ENCODE data around the gene BUB1B. TPM values are rescaled to one million over a fixed set of nuclear protein-coding genes. Genes with fewer than 3 reads are reported as not detected.

BUB1B gene
- total RNA-seq, 1 donor from 2014 or later = 11.4 TPM

DNA sequence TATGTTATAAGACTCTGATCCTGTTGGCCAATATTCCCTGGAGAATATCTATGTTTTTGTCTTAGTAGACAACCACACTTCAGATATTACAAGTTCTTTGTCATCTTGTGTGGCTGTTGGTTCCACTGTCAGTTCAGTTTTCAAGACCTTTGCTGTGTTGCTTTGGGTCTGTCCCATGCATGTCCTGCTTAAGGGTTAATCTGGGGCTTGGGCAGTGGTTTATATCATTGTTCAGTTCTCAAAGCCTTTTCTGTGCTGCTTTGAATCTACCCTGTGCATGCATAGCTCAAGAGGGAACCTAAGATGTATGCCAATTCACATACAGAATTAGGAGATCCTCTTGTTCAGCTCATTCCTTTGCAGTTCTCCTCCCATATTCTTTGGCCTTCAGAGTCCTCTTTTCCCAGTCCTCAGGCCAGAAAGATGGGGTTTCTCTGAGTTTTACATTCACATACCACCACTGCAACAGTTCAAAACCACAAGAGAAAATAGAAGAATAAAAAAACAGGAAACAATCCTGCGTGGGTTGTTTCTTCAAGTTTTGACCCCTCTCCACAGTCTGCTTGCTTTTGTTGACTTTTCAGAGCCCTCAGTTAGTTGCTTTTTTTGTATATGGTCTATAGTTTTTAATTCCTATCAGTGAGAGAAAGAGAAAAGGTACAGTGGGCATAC is 21.6 kb downstream of the BUB1B start:
- FAIRE-seq = no peak

GRCh38 chr15:40183636-40184463 is 23.0 kb downstream of the BUB1B start:
- DNase-seq (ENCODE audit: low spot score in 2 of 2) (no peak), FAIRE-seq (no peak)

More for the DNA sequence above, 21.6 kb downstream of the BUB1B start:
- no peak for DNase-seq (ENCODE audit: low spot score in 2 of 2)

- DNase-seq (ENCODE audit: low spot score in 2 of 2) (no peak), FAIRE-seq (no peak)
Measured at GRCh38 chr15:40190591-40190990, 29.7 kb downstream of the BUB1B start.

GRCh38 chr15:40192942-40193341 is 32.1 kb downstream of the BUB1B start:
- FAIRE-seq = no peak
- DNase-seq (ENCODE audit: low spot score in 2 of 2) = no peak

- FAIRE-seq = no peak
- DNase-seq (ENCODE audit: low spot score in 2 of 2) = no peak
Measured at GRCh38 chr15:40197434-40197833, 36.6 kb downstream of the BUB1B start.

DNA sequence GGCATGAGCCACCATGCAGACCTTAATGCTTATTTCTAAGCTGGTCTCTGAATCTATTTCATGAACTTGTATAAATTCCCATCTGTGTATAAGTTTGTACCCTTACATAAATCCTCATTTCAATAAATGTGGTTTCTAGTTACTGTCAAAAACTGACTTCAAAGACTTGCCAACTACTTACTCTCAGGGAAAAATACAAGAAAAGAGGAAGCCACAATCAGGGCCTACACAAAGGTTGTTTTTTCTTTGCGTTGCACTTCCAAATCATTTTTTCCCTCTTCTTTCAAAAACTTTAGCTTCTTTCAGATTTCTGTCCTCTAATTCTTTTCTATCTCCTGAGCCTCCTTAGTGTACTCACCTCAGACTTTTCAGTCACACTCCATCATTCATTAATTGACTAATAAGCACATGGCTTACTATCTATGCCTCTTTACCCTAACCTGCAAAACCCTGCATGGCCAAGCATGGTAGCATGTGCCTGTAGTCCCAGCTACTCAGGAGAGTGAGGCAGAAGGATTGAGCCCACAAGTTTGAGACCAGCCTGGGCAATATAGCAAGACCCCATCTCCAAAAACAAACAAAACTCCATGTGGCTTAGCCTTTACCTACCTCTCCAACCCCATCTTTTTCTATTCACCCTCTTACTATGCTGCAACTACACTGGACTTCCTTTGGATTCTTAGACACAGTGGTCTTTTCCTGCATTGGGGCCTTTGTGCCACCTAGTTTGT is 37.7 kb downstream of the BUB1B start:
- no peak for DNase-seq (ENCODE audit: low spot score in 2 of 2)
- FAIRE-seq = no peak

GRCh38 chr15:40204100-40204499 is 43.2 kb downstream of the BUB1B start:
- no peak for DNase-seq (ENCODE audit: low spot score in 2 of 2)
- FAIRE-seq = no peak

DNA sequence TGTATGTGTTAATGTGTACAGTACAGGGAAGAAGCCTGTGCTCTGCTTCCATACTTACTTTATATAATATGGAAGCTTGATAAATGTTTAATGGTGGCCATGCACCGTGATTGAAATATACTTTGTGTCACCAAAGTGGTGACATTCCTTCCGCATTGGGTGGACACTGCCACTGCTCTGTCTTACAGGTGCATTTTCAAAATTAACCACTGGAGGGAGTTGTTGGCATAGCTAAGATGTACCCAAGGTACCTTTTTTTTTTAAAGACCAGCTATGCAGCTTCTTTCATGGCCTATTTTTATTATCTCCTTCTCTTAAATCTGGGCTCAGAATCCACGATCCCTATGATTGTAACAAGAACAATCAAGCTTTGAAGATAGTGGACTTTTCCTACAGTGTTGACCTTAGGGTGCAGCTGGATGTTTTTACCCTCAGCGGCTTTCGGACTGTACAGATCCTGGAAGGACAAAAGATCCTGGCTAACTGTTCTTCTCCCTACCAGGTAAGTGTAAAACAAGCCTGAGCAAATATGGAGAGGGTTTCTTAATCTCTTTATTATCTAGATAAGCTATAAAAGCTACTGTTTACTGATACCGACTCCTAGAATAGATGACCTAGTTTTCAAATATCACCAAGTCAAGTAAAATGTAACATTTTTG is 56.4 kb downstream of the BUB1B start:
- FAIRE-seq = peak; percentile 45

GRCh38 chr15:40219801-40220200 is 58.9 kb downstream of the BUB1B start:
- FAIRE-seq (no peak), DNase-seq (ENCODE audit: low spot score in 2 of 2) (no peak)

More for the DNA sequence above, 56.4 kb downstream of the BUB1B start:
- peak in 1 of 2 donors; percentile 46 for DNase-seq (ENCODE audit: low spot score in 2 of 2)

- DNase-seq (ENCODE audit: low spot score in 2 of 2) (no peak), FAIRE-seq (no peak)
Measured at GRCh38 chr15:40222131-40222530, 61.3 kb downstream of the BUB1B start.

GRCh38 chr15:40226736-40227135 is 65.9 kb downstream of the BUB1B start:
- DNase-seq (ENCODE audit: low spot score in 2 of 2) (no peak), FAIRE-seq (no peak)

GRCh38 chr15:40229316-40229715 is 68.4 kb downstream of the BUB1B start:
- DNase-seq (ENCODE audit: low spot score in 2 of 2) (no peak), FAIRE-seq (no peak)

- no peak for FAIRE-seq
Measured at GRCh38 chr15:40229956-40230355, 69.1 kb downstream of the BUB1B start.

GRCh38 chr15:40232625-40233070 is 71.8 kb downstream of the BUB1B start:
- no peak for DNase-seq (ENCODE audit: low spot score in 2 of 2)
- no peak for FAIRE-seq

More at GRCh38 chr15:40229956-40230355, 69.1 kb downstream of the BUB1B start:
- no peak for DNase-seq (ENCODE audit: low spot score in 2 of 2)

GRCh38 chr15:40233727-40234577 is 73.1 kb downstream of the BUB1B start:
- DNase-seq (ENCODE audit: low spot score in 2 of 2) (no peak), FAIRE-seq (no peak)

DNA sequence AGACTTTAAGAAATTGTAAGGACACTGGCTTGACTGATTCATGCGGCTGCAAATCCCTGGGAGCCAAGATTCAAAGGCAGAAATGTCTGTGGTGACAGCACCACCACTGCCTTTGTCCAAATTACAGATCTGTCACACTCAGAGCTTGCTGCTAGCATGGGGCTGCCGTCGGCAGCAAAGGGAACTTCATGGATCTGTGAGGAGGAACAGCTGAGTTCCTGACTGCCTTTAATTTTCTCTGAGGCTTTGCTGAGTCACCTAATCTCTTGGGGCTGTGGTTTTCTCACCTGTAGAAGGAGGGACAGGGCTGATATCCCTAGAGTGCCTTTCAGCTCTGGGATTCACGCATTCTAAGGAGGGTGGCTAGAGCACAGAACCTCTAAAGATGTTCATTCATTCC is 73.9 kb downstream of the BUB1B start:
- no peak for FAIRE-seq
- no peak for DNase-seq (ENCODE audit: low spot score in 2 of 2)

DNA sequence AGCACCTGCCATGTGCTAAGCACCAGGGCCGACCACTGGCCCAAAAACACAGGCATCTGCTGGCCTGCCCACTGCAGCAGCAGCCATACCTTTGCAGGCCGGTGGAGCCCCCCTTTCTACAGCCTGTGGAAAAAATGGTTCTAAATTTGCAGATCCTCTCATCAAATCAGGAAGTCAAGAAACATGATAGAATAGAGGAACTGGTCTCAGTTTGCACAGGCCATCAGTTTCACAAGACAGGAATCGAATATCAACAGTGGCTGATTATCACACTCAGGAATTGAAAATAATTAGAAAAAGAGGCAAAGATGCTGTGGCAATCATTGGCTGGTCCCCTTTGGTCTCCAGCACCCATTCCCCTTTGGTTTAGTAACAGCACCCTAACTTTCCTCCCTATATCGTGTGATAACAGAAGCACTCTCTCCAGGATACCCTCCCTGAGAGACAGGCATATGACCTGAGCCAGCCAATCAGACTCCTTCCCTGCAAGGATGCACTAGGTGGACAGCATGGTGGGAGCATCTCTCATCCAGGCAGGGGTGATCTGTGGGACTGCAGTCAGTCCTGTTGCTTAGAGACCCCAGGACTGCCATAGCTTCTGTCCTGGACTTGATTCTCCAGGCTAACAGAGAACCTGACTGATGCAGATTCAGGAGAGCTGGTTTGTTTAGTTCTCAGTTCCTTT is 74.5 kb downstream of the BUB1B start:
- DNase-seq (ENCODE audit: low spot score in 2 of 2) = no peak
- no peak for FAIRE-seq

DNA sequence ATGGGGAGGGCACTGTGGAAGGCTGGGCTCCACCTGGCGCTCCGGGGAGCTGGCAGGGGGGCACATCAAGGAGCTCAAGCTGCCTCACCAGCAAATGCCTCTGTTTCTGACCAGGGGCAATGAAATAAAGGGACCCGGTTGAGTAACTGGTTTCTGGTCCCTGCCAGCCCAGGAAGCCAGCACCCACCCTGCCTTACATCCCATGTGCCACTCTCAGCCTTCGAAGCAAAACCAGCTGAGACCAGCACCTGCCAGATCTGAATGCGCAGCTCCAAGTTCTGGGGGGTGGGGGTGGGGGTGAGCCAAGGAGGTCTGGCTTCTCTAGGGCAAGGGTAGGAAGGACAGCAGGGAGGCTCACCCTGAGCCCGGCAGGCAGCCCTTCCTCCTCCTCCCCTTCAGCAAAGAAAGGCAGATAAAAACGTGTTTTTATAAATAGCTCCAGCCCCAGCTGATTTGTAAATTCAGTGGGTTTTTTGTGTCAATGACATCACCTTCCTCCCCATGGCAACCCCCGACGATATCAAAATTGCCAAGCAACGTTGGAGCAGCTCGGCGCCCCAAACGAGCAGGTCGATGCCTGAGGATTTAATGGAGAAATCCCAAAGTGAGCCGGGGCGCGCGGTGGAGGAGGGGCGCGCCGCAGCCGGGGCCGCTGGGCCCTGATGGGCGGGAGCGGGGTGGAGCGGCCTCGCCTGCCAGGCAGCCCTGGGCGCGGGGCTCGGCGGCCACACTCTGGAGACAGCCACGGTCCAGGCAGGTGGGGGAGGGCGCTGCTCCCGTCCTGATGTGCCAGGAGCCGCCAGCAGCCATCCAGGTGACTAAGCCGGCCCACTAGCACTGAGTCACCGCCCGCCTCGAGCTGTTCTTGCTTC is 77.9 kb downstream of the BUB1B start, which contains the start of gene PAK6:
PAK6 (plus strand) TSS at position 532 of the 872 bp plus-strand sequence. CDS start 25,723 bp downstream, outside the sequence.
- DNase-seq (ENCODE audit: low spot score in 2 of 2) (peak in 1 of 2 donors; percentile 75), FAIRE-seq (no peak)

All from frontal cortex (tissue), 4 donors.